Measurements from ENCODE around the gene USP25.

The USP25 gene

DNA sequence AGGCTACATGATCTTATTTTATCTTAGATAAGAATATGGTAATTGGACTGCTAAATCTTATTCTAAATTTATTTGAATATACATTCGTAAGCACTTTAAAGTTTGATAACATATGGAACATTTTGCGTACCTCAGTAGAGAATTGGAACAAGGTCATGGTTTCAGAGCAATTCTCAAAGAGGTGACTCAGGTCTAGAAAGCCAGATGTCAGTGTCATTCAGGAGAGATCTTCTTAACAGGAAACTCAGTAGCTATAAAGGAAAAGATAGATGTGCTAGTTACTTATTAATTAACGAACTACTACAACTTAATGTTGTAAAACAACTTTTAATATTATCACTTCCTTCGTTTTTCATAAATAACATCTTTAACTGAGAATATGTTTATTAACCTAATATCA lies 142.5 kb downstream of the USP25 start:
- no peak for DNase-seq

DNA sequence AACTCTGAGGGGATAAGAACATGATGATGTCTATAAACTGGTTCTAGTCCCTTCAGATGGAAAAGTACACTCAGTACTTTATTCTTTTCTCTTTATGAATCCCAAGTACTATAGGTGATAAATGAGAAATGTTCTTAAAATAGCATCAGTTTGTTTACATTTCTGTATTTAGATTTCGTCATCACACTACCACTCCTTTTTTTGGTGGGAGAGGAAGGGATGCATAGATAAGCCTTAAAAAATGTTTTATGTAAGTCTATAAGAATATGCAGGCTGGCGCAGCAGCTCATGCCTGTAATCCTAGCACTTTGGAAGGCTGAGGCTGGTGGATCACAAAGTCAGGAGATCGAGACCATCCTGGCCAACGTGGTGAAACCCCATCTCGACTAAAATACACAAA lies 144.8 kb downstream of the USP25 start:
- no peak for DNase-seq

DNA sequence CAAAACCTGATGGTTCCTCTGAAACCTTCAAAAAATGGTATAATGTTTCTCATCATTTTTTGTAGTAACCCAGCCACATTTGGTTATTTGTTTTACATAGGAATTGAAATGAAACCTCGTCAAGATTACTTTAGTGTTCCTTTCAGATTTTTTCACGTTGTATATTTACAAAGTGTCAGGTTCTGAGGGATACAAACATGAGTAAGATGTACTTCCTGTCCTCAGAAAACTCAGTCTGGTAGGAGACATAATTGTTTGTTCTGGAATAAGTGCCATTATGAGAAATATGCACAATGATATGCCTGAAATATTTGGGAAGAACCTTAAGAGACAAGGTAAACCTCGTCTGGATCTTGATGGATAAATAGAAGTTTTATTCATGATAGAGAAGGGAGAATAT lies 145.5 kb downstream of the USP25 start:
- DNase-seq = no peak

DNA sequence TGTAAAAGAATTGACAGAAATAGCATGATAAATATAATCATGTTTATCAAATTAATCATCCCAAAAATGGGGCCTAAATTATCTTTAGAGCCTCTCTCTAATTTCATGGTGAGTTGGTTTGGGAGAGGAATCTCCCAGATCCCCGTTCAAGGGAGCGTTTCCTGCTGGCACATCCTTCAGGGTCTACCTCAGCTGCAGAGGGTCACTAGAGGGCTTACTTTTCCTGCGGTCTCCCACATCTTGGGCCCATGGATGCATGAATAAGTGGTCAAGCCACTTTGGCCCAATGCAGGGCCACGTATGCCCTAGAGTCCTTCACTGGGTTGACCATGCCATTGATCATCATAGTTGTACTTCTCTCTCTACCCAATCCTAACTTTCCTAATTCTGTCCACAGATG lies 164.1 kb downstream of the USP25 start:
- no peak for DNase-seq

DNA sequence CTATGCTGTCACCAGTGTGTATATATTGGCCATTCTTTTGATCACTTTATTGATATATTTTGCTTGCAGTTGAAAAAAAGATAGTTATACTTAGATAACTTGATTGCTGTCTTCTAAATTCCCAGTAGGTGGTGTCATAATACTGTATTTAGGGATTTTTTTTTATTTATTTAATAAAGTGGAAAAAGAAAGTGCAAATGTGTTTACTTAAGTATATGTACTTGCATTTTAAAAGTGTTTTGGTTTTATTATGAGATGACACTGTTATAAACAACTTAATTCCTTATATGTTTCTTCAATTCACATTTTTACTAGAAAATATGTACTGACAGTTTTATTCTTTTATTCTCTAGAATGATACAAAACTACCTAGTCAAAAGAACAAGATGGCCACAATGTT lies 164.8 kb downstream of the USP25 start:
- no peak for DNase-seq

DNA sequence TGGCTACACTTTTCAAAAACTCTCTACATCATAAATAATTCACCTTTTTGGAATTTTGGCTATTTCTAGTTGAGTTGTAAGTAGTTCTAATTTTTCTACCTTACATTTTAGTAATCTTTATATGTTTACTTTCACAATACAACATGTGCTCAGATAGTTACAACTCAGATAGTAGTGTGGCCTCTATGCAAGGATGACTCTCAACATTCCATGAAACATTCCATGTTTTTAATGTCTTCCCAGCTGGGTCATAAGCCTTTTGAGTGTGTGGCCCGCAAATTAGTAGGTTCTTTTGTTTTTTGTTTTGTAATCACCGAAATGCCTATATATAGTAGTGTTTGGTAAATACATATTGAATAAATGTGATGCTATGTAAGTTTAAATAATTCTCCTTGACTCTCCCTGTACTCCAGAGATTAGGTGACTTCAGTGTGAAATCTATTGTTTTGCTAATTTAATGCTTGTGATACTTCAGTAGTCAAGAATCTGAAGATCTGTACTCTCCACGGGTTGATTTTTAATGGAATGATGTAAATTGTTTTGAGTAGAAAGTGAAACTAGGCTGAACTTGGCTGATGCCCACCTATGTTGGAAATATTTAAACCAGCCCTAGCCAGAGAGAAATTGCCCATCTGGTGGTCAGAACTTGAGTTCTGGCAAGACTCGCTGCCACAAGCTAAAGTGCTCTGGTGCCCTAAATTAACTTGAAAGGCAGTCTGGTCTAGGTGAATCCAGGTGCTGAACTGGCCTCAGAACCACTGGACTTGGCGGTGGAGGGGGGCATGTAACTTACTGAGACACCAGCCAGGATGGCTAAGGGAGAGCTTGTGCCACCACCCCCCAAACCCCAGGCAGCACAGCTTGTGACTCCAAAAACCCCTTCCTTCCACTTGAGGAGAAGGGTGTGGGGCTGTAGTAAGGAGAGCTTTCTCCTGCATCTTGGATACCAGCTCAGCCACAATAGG lies 165.6 kb downstream of the USP25 start:
- no peak for DNase-seq

DNA sequence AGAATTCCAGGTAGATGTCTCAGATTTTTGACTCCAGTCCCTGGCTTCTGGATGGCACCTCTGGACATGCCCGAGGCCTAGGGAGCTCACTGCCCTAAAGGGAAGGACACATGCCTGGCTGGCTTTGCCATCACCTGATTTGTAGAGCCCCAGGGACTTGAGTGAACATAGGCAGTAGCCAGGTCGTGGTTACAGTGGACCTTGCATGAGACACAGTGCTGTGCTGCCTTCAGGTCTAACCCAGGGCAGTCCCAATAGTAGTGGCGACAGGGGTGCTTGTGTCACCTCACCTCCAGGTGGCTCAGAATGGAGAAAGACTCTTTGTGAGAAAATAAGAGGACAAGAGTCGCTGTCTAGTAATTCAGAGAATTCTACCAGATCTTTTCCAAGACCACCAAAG lies 166.7 kb downstream of the USP25 start:
- DNase-seq = no peak

DNA sequence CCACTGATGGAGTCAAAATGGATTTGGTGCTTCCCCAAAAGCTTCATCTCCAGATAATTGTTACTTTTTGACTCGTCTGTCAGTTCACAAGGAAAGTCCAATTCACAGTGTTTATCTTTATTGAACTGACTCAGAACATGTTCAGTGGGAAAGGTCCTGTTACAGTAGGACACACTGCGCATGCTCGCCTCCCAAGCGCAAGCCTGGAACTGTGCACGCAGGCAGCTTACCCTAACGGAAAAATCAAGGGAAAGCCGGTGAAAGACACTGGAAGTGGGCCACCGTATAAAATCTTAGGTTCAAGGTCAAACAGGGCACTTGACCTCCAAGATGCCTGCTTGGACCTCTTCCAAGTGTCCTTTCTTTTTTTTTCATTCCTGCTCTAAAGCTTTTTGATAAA lies 174.6 kb downstream of the USP25 start:
- no peak for DNase-seq

DNA sequence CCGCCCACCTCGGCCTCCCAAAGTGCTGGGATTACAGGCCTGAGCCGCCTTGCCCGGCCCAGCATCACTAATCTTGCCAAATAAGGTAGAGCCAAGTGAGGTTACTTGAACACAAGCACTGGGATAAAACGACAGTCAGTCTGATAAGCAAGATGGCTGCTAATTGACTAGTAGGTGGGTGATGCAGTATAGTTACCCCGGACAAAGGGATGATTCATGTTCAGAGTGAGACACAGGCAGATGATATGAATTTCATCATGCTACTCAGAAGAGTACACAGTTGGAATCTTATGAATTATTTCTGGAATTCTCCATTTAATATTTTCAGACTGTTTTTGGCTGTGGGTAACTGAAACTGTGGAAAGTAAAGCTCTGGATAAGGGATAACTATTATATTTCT lies 178.4 kb downstream of the USP25 start:
- DNase-seq = no peak

DNA sequence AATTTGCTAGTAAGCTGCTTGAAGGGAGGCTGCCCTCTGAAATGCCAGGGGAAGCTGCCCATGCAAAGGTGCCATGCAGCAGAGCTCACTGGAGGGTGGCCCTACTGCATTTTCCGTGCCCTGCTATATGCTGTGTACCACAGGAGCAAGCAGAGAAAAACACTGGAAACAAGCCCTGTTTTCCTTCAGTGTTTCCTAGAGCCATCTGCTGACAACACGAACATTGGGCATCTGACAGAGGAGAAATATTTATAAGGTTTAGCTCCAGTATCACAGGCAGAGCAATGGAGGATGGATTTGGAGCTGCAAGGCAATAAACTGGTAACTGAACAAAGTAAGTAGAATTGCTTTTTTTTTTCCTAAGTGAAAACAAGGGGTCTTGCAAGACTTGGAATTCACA lies 198.4 kb downstream of the USP25 start:
- DNase-seq = no peak

DNA sequence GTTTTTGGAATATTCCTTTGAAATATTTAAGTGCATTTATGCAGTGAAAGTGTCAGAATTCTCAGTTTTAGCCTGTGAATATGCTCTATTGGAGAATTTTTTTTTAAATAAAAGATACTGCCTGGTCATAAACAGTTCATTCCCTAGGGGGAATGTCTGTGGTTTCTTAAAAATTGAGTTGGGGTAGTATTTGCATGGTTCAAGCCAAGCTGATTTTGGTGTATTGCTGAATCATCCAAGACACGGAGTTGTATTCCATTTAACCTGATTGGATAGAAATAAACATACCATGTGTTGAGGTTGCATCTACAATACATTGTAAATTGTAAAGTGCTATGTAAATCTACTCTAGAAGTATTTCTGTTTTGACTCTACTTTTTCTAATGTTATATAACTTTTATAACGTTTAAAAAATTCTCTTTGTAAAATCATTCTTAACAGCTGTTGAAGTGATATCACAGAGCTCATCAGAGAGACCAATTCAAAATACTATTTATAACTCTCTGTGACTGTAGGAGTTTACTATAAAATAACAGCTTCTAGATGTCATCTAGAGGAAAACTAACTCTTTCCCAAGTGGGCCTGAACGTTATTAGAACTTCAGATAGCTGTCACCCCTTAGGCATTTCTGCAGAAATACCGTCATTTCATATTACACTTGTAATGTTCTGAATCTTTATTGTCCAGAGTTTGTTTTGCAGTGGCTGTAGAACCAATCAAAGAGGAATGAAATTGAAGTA lies 199.1 kb downstream of the USP25 start:
- DNase-seq = no peak

DNA sequence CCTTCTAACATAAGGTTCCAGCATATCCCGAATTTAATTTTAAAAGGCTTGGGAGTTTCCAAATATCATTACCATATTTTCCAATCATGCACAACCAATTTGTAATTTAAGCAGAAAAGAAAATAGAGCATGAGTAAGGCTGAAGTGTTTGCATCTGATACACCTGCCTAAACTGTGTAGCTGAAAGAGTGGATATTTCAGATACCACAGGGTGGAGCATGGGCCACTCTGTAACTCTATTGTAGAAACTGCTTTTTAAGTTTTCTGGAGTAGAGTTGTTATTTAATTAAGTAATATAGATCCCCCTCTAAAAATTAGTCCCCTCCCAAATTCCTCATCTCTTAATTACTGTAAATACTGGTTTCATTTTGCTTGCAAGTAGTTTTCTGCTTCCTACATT lies 199.8 kb downstream of the USP25 start:
- DNase-seq = no peak

Measured in CD4-positive, alpha-beta T cell treated with Interleukin-4 for 4 hours (primary cell).